ENCODE results near the gene CUL1.
"Not testable (repeated sequence)": the region's sequence is repeated elsewhere in the genome, so short reads cannot be mapped to it uniquely, and the experiment has no call there.

The CUL1 gene

GRCh38 chr7:148704189-148704588 lies 5.5 kb downstream of the CUL1 start:
- ChIA-PET POLR2A (ENCODE audit: low non-redundant PET) (no interaction called here), CTCF (interaction anchor here (0.6 kb wide), 1 partner anchor 170 kb away, joined by 5 read pairs; no protein-coding TSS in a partner anchor)
- no peak overlapping the region for H3K27ac ChIP-seq
- no peak for DNase-seq (ENCODE audit: low spot score)
- TF ChIP-seq, protein P1, sequence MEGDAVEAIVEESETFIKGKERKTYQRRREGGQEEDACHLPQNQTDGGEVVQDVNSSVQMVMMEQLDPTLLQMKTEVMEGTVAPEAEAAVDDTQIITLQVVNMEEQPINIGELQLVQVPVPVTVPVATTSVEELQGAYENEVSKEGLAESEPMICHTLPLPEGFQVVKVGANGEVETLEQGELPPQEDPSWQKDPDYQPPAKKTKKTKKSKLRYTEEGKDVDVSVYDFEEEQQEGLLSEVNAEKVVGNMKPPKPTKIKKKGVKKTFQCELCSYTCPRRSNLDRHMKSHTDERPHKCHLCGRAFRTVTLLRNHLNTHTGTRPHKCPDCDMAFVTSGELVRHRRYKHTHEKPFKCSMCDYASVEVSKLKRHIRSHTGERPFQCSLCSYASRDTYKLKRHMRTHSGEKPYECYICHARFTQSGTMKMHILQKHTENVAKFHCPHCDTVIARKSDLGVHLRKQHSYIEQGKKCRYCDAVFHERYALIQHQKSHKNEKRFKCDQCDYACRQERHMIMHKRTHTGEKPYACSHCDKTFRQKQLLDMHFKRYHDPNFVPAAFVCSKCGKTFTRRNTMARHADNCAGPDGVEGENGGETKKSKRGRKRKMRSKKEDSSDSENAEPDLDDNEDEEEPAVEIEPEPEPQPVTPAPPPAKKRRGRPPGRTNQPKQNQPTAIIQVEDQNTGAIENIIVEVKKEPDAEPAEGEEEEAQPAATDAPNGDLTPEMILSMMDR (conservative IDR thresholded peaks at IDR 0.05; ENCODE audit: low read depth): no peak

- ChIA-PET CTCF (interaction anchor here (0.6 kb wide), 1 partner anchor 28 kb away, joined by 4 read pairs; no protein-coding TSS in a partner anchor), POLR2A (ENCODE audit: low non-redundant PET) (no interaction called here)
- H3K27ac ChIP-seq: no peak overlapping the region
- TF ChIP-seq, protein P1 (conservative IDR thresholded peaks at IDR 0.05; ENCODE audit: low read depth): no peak
- DNase-seq (ENCODE audit: low spot score): no peak
Measured at GRCh38 chr7:148704970-148705369, 6.3 kb downstream of the CUL1 start.

- no peak overlapping the region for H3K27ac ChIP-seq
- no peak for DNase-seq (ENCODE audit: low spot score)
- ChIA-PET POLR2A (ENCODE audit: low non-redundant PET) (no interaction called here), CTCF (no interaction called here)
- TF ChIP-seq, protein P1 (conservative IDR thresholded peaks at IDR 0.05; ENCODE audit: low read depth): no peak
Measured at GRCh38 chr7:148706368-148706767, 7.7 kb downstream of the CUL1 start.

DNA sequence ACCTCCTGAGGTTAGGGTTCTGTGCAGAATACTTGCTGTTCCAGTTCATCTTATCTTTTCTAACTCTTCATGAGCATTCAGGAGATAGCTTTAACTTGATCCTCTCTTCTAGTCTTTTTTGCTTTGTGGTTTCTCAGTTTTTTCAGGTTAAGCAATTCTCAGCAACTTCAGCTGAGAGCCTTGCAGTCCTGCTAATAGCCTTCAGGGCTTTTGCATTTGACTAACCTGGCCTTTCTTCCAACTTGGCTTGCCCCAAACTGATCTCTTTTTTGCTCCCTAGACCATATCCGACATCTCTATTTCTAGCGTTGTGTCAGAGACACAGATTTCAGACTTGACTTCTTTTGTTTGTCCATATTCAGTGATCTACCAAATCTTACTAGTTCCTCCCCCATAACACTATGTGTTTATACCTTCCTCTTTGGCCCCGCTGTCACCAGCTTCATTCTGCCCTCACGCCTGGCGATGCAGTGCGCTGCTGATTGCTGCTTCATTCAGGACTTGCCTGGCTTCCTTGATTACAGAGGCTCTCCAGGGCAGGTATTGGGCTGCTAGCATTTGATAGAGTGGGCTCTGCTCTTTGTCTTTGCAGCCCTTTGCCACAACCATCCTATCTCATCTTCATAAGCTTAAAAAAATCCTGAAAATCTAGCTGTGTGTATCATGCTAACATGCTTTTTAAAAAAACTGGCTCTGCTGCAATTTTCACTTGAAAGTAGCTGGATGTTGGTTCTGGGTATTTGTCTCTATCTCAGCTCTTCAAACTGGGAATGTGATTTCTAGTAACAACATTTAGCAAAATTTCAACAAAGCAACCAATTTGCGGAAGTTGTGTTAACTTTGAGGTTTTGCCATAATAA lies 9.6 kb downstream of the CUL1 start:
- TF ChIP-seq, protein P1 (conservative IDR thresholded peaks at IDR 0.05; ENCODE audit: low read depth): no peak
- POLR2A ChIA-PET (ENCODE audit: low non-redundant PET): no interaction called here
- CTCF ChIA-PET: no interaction called here
- no peak for DNase-seq (ENCODE audit: low spot score)
- H3K27ac ChIP-seq: no peak overlapping the region

GRCh38 chr7:148709014-148709413 lies 10.3 kb downstream of the CUL1 start:
- CTCF ChIA-PET: no interaction called here

GRCh38 chr7:148710426-148710825 lies 11.7 kb downstream of the CUL1 start:
- CTCF ChIA-PET; DNase-seq (ENCODE audit: low spot score); POLR2A ChIA-PET (ENCODE audit: low non-redundant PET); H3K27ac ChIP-seq: not testable (repeated sequence)

More at GRCh38 chr7:148709014-148709413, 10.3 kb downstream of the CUL1 start:
- no peak overlapping the region for H3K27ac ChIP-seq
- DNase-seq (ENCODE audit: low spot score): no peak
- POLR2A ChIA-PET (ENCODE audit: low non-redundant PET): no interaction called here
- TF ChIP-seq, protein P1 (conservative IDR thresholded peaks at IDR 0.05; ENCODE audit: low read depth): no peak
